GM20000 (cell line): Measurements from ENCODE around the gene CYP26A1.
A peak's percentile ranks its signal among the peaks of the same experiment; 100 is the strongest.

ENCODE experiments used
- DNase-seq: peaks from one replicate; pipeline ENCODE4 v3.0.0; 2012; ENCODE audit warnings: low spot score
- TF ChIP-seq, protein P1 (sequence below): IDR thresholded peaks from 2 replicates; pipeline ENCODE4 v1.5.1; 2012; ENCODE audit warnings: mild to moderate bottlenecking, control low read depth; ENCODE audit errors: extremely low read depth, missing control alignments

The CYP26A1 gene

DNA sequence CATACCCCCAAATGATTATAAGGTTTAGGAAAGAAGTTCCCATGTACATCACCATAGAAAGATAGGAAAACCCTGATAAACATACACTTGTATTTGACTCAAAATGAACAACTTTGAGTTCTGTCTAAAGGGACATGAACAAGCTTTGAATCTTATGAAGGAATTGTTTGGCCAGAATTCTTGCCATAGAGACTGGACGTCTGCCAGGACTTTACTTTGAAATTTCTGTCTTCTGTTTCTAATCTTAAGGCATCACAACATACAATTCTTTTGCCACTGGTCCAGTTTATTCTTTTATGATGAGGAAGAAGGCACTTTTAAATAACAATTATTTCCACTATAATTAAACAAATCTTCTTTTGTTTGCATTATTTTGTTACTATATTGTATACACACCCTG, 39.3 kb upstream of the CYP26A1 start:
- TF ChIP-seq, protein P1, sequence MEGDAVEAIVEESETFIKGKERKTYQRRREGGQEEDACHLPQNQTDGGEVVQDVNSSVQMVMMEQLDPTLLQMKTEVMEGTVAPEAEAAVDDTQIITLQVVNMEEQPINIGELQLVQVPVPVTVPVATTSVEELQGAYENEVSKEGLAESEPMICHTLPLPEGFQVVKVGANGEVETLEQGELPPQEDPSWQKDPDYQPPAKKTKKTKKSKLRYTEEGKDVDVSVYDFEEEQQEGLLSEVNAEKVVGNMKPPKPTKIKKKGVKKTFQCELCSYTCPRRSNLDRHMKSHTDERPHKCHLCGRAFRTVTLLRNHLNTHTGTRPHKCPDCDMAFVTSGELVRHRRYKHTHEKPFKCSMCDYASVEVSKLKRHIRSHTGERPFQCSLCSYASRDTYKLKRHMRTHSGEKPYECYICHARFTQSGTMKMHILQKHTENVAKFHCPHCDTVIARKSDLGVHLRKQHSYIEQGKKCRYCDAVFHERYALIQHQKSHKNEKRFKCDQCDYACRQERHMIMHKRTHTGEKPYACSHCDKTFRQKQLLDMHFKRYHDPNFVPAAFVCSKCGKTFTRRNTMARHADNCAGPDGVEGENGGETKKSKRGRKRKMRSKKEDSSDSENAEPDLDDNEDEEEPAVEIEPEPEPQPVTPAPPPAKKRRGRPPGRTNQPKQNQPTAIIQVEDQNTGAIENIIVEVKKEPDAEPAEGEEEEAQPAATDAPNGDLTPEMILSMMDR, result no peak
- no peak for DNase-seq

DNA sequence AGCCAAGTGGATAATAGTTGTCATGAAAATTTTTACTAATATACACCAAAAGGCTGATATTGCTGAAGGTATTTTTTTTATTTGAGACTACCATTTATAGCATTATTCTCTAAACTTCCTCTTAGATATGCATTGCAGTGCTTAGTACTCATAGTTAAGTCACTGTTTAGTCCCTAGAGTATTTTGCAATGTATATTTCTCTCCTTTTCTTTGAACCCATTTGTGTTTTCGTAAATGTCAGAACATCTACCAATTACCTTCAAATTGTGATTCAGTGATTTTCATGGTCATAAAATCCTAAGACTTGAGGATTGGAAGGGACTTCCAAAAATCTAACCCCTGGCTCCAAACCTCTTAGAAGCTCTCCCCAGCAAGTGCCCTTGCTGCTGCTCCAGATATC, 34.6 kb upstream of the CYP26A1 start:
- no peak for DNase-seq
- TF ChIP-seq, protein P1, result no peak

DNA sequence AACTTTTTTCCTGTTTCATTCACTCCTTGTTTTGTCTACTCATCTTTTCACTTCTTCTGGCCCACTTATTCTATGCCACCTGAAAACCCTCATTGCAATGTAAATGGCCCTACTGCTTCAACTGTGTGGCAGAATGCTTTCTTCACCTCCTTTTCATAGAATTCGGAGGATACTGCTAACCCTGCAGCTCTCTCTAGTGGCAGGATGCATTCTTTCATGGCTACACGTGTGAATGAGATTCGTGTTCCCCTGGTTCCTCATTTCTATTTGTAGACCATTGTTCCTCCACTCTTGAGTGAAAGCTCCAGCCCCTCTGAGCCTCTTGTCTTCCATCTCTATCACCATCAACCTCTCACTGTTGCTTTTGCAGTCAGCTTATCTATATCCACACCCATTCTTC, 34.0 kb upstream of the CYP26A1 start:
- TF ChIP-seq, protein P1, result peak; percentile 31
- DNase-seq, result peak; percentile 56

DNA sequence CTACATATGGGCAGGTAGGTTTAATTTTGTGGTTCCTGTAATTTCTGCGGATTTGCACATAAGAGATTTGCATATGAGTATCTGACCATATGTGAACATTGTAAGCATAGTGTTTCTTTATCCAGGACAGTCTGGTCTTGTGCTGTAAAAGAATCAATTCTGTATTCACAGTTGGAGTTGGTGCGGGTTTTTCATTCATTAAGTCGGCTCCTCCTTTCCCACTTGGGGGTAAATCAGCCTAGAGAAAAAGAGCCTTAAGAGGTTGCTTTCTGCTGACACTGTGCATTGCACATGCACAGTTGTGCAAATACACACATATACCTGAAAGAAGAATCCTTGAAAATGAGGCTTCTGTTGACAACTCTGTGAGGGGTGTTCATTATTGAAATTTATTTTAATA, 19.2 kb upstream of the CYP26A1 start:
- TF ChIP-seq, protein P1, result no peak
- DNase-seq, result no peak

DNA sequence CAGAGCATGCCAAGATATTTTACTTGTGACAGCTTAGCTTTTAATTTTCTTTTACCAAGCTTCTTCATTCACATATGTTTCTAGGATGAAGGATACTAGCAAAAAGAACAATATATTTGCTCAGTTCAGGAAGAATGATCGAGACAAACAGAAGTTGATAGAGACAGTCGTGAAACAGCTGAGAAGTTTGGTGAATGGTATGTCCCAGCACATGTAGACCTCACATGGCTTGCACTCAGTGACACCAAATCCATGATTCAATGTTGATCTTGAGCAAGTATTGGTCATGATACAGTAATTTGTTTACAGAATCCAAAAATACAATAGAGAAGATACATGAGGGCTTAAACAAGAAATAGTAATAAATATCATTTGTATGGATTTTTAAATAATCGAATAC, 15.6 kb upstream of the CYP26A1 start:
- no peak for DNase-seq
- TF ChIP-seq, protein P1, result no peak

DNA sequence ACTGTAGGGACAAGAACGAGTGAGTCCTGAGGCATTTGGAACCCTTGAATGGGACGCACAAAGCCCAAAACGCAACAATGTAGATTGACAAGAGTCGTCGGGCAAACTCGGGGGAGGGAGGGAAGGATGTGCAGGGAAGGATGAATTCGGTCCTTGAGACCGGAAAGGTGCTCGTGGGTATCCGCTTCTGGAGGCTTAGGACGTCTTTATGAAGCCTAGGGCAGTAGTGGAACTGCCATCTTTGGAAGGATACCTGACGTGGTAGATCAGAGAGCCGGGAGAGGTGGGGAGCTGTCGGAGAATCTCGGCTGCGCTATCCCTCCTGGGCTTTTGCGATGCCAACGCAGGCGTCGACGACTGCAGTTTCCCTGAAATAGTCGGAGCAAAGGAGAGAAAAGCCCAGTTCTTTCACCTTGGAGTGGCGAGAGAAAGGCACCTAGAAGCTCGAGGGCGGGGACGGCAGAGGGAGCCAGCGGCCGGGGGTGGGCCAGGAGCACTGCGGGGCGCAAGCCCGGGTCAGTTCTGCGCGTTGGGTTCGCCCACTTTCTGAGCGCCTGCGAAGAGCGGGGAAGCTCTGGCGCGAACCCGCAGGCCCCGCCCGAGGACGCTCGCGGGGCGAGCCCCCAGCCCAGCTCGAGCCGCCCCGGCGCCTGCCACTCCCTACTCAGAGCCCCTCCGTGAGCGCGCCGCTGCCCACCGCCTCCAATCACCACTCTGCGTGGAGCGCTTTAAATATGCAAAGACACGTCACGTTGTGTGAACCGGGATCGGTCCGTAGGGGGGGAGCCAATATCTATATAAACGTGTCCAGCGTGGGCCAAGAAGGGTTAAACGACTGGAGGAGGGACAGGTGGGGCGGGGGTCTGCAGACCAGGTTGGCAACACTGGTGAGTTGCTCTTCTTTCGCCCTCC, 13.5 kb upstream of the CYP26A1 start, which contains the start of gene CYP26C1:
TSS of gene CYP26C1 (plus strand) at position 824 of the 912 bp plus-strand sequence. CDS start 466 bp downstream, outside the sequence.
- DNase-seq, result peak; percentile 31
- TF ChIP-seq, protein P1, result no peak

DNA sequence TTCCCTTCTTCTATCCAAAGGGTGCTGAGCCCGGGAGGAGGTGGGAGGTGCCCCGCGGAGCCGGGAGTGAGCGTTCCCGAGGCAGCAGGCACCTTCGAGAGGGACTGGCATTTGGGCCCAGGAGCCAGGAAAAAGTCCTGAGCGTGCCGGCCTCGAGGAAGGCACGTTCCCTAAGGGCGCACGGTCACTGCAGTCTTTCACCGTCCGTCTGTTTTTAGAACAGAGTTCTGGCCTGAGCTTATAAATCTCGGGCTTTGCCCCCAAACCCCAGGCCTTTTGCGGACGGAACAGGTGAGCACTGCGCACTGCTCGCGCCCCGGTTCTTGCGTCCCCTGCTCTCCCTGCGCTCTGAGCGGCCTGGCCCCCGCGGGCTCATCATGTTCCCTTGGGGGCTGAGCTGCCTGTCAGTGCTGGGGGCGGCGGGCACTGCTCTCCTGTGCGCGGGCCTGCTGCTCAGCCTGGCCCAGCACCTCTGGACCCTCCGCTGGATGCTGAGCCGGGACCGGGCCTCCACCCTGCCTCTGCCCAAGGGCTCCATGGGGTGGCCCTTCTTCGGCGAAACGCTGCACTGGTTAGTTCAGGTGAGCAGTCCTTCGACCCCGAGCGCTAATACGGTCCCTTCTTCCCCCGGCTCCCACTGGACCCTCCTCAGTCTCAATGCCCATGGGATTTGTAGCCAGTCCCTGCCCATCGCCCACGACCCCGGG, 12.7 kb upstream of the CYP26A1 start:
- DNase-seq, result peak; percentile 32

More for the DNA sequence above, 12.7 kb upstream of the CYP26A1 start:
- TF ChIP-seq, protein P1, result no peak
